Activated CD4-positive, alpha-beta T cell treated with anti-CD3 and anti-CD28 coated beads, Interleukin-2, amount 10 ng/mL, durations not matched to agents 24 days and 14 days (primary cell): ENCODE measurements around the gene RAD51B. TPM values are rescaled to one million over a fixed set of nuclear protein-coding genes. Genes with fewer than 3 reads are reported as not detected.

Experiments used
- DNase-seq: peaks from one replicate; pipeline ENCODE4 v3.0.0; 2022
- H3K27ac Mint-ChIP-seq: one replicate; pipeline ENCODE4 v1.8.0; 2022; ENCODE audit warnings: mild to moderate bottlenecking, mixed read lengths
- H3K27me3 Mint-ChIP-seq: one replicate; pipeline ENCODE4 v1.8.0; 2022; ENCODE audit warnings: mixed read lengths
- H3K36me3 Mint-ChIP-seq: one replicate; pipeline ENCODE4 v1.8.0; 2022; ENCODE audit warnings: low read depth, mild to moderate bottlenecking, mixed read lengths
- H3K4me1 Mint-ChIP-seq: one replicate; pipeline ENCODE4 v1.8.0; 2021; ENCODE audit warnings: mixed read lengths
- H3K4me3 Mint-ChIP-seq: one replicate; pipeline ENCODE4 v1.8.0; 2022; ENCODE audit warnings: mild to moderate bottlenecking, moderate library complexity, mixed read lengths
- H3K9me3 Mint-ChIP-seq: one replicate; pipeline ENCODE4 v1.8.0; 2021; ENCODE audit warnings: mixed read lengths
- intact Hi-C: fragments of 100-400 bp; cut with micrococcal nuclease; formaldehyde crosslinking; loops from one replicate; pipeline ENCODE4 v1.15.1; 2023
- total RNA-seq: library from RNA; stranded (reverse); gene quantifications from 2 replicates; pipeline ENCODE4 v1.2.3, GENCODE V29; 2022

Gene RAD51B
- total RNA-seq, 1 donor from 2014 or later, result 29.3 TPM

GRCh38 chr14:68713782-68714181 is 894.2 kb downstream of the RAD51B start:
- Mint-ChIP-seq H3K27ac (peak overlapping the region; percentile 13), H3K4me1 (peaks cover 33% of the 10 kb centered on the region), H3K27me3 (no peaks in the 10 kb centered on the region), H3K36me3 (no peaks in the 10 kb centered on the region), H3K4me3 (no peak overlapping the region), H3K9me3 (no peaks in the 10 kb centered on the region)
- intact Hi-C loops, result loop anchor here (2.0 kb wide), 1 partner anchor 17 kb away; no protein-coding TSS in a partner anchor
- DNase-seq, result no peak

- H3K27me3 Mint-ChIP-seq, result no peaks in the 10 kb centered on the region
- peaks cover 2% of the 10 kb centered on the region for H3K36me3 Mint-ChIP-seq
- peaks cover 45% of the 10 kb centered on the region for H3K4me1 Mint-ChIP-seq
- H3K9me3 Mint-ChIP-seq, result peaks cover 8% of the 10 kb centered on the region
- peak overlapping the region; percentile 49 for H3K27ac Mint-ChIP-seq
- intact Hi-C loops, result loop anchor here (1.0 to 5.0 kb wide), 4 partner anchors 18 to 428 kb away; no protein-coding TSS in a partner anchor
- peak overlapping the region; percentile 5 for H3K4me3 Mint-ChIP-seq
- DNase-seq, result no peak
Observed at GRCh38 chr14:68714991-68715924, 895.7 kb downstream of the RAD51B start.

DNA sequence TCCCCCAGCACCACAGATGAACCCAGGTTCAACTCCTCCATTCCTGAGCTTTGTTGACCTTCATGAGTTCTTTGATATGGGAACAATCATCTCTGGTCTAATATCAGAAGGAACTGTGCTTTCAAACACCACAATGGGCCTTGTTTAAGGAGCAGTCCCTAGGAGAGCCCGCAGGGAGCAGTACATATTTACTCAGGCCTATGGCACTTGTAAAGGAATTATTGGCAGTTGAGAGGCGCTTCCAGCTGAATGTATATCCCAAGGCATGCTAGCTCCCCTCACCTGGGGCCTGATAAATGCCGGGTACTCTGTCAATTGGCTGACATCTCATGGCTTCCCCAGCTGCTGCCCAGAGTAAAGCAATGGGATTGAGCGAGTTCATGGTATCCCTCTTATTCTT is 897.1 kb downstream of the RAD51B start:
- Mint-ChIP-seq H3K27ac (no peak overlapping the region), H3K27me3 (no peaks in the 10 kb centered on the region), H3K4me1 (peaks cover 51% of the 10 kb centered on the region), H3K4me3 (no peak overlapping the region), H3K36me3 (peaks cover 2% of the 10 kb centered on the region), H3K9me3 (peaks cover 9% of the 10 kb centered on the region)
- DNase-seq, result no peak
- intact Hi-C loops, result loop anchor here (5.0 kb wide), 1 partner anchor 429 kb away; no protein-coding TSS in a partner anchor

DNA sequence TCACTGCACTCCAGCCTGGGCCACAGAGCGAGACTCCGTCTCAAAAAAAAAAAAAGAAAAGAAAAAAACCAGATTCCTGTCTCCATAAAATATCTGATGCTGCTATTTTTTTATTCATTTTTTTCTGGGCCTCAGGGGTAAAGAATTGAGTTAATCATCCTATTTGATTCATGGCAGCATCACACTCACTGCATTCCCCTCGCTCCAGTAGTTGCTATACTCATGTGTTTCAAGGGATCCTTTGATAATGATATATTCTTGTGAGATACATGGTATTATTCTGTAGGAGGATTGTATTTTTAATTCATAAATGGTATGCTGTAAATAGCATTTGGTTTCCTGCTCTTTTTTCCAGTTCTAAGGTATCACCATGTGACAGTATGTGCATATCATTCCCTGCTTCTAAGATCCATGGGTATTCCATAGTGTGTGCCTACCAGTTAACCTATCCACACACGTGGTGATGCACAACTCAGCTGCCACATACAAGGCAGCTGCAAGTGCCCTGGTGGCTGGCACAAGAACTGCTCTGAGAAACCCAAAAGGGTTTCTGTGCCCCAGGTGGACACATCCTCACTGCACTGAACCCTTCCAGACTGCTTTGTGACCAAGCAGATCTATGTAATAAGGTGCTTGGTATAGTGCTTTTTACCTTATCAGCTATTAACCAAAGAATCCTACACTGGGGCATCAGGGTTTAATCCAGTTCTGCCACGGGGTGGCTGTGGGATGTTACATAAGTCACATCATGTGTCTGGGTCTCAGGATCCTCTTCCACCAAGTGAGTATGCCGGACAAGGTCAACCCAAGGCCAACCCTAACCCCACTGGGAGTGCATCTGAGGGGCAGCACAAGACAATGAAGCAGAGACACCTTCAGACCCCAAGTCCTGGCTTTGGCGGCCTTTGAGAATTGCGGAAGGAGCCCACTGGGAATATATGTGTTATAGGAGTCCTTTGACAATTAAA is 898.7 kb downstream of the RAD51B start:
- H3K27me3 Mint-ChIP-seq, result peaks cover 2% of the 10 kb centered on the region
- peaks cover 2% of the 10 kb centered on the region for H3K36me3 Mint-ChIP-seq
- H3K9me3 Mint-ChIP-seq, result peaks cover 10% of the 10 kb centered on the region
- no peak overlapping the region for H3K27ac Mint-ChIP-seq
- no peak for DNase-seq
- intact Hi-C loops, result loop anchor here (2.0 to 5.0 kb wide), 2 partner anchors 34 to 431 kb away; no protein-coding TSS in a partner anchor
- H3K4me1 Mint-ChIP-seq, result peaks cover 46% of the 10 kb centered on the region
- no peak overlapping the region for H3K4me3 Mint-ChIP-seq

- DNase-seq, result peak; percentile 70
- intact Hi-C loops, result loop anchor here (1.0 to 5.0 kb wide), 5 partner anchors 35 to 433 kb away; partner anchors contain the start of gene ZFP36L1
- Mint-ChIP-seq H3K36me3 (peaks cover 2% of the 10 kb centered on the region), H3K27me3 (peaks cover 2% of the 10 kb centered on the region), H3K4me1 (peaks cover 44% of the 10 kb centered on the region), H3K9me3 (peaks cover 10% of the 10 kb centered on the region), H3K27ac (peak overlapping the region; percentile 61), H3K4me3 (peak overlapping the region; percentile 4)
Observed at GRCh38 chr14:68719634-68720384, 900.2 kb downstream of the RAD51B start.

GRCh38 chr14:68722186-68722585 is 902.6 kb downstream of the RAD51B start:
- no peak overlapping the region for H3K27ac Mint-ChIP-seq

GRCh38 chr14:68722968-68723566 is 903.5 kb downstream of the RAD51B start:
- Mint-ChIP-seq H3K4me1 (peaks cover 33% of the 10 kb centered on the region), H3K27ac (no peak overlapping the region), H3K36me3 (peaks cover 2% of the 10 kb centered on the region), H3K4me3 (no peak overlapping the region), H3K27me3 (peaks cover 2% of the 10 kb centered on the region), H3K9me3 (peaks cover 10% of the 10 kb centered on the region)
- intact Hi-C loops, result no loop called here
- no peak for DNase-seq

More at GRCh38 chr14:68722186-68722585, 902.6 kb downstream of the RAD51B start:
- no peak for DNase-seq
- Mint-ChIP-seq H3K27me3 (peaks cover 2% of the 10 kb centered on the region), H3K4me1 (peaks cover 30% of the 10 kb centered on the region), H3K9me3 (peaks cover 10% of the 10 kb centered on the region), H3K36me3 (peaks cover 2% of the 10 kb centered on the region), H3K4me3 (no peak overlapping the region)
- intact Hi-C loops, result no loop called here

- Mint-ChIP-seq H3K4me1 (peaks cover 38% of the 10 kb centered on the region), H3K27ac (no peak overlapping the region), H3K4me3 (no peak overlapping the region), H3K27me3 (peaks cover 2% of the 10 kb centered on the region), H3K9me3 (peaks cover 10% of the 10 kb centered on the region), H3K36me3 (peaks cover 2% of the 10 kb centered on the region)
- no peak for DNase-seq
- intact Hi-C loops, result no loop called here
Observed at GRCh38 chr14:68723808-68724268, 904.3 kb downstream of the RAD51B start.

- Mint-ChIP-seq H3K27ac (no peak overlapping the region), H3K36me3 (no peaks in the 10 kb centered on the region), H3K4me3 (no peak overlapping the region), H3K4me1 (peaks cover 35% of the 10 kb centered on the region), H3K9me3 (peaks cover 2% of the 10 kb centered on the region), H3K27me3 (peaks cover 2% of the 10 kb centered on the region)
- no peak for DNase-seq
- intact Hi-C loops, result no loop called here
Observed at GRCh38 chr14:68724914-68725313, 905.3 kb downstream of the RAD51B start.

GRCh38 chr14:68726093-68726695 is 906.6 kb downstream of the RAD51B start:
- no peak overlapping the region for H3K4me3 Mint-ChIP-seq
- intact Hi-C loops, result no loop called here
- peaks cover 35% of the 10 kb centered on the region for H3K4me1 Mint-ChIP-seq
- peaks cover 2% of the 10 kb centered on the region for H3K27me3 Mint-ChIP-seq
- peaks cover 2% of the 10 kb centered on the region for H3K9me3 Mint-ChIP-seq
- DNase-seq, result no peak
- H3K36me3 Mint-ChIP-seq, result no peaks in the 10 kb centered on the region
- H3K27ac Mint-ChIP-seq, result no peak overlapping the region

GRCh38 chr14:68727315-68728047 is 907.9 kb downstream of the RAD51B start:
- DNase-seq, result no peak
- peaks cover under 1% of the 10 kb centered on the region for H3K27me3 Mint-ChIP-seq
- H3K4me1 Mint-ChIP-seq, result peaks cover 37% of the 10 kb centered on the region
- H3K9me3 Mint-ChIP-seq, result no peaks in the 10 kb centered on the region
- no peaks in the 10 kb centered on the region for H3K36me3 Mint-ChIP-seq
- intact Hi-C loops, result no loop called here
- no peak overlapping the region for H3K4me3 Mint-ChIP-seq
- H3K27ac Mint-ChIP-seq, result no peak overlapping the region
